HepG2 (cell line): ENCODE measurements around the gene WNT9A. TPM values are rescaled to one million over a fixed set of nuclear protein-coding genes. Genes with fewer than 3 reads are reported as not detected.
A peak's percentile ranks its signal among the peaks of the same experiment; 100 is the strongest.

Experiments used
- CENPX ChIP-seq: sonication (generic); formaldehyde crosslinking; IDR thresholded peaks from 2 replicates; pipeline ENCODE4 v1.9.0; 2021; ENCODE audit warnings: mild to moderate bottlenecking, missing genetic modification reagents, moderate library complexity
- EED ChIP-seq: sonication (generic); formaldehyde crosslinking; IDR thresholded peaks from 2 replicates; pipeline ENCODE4 v1.5.0; 2020; ENCODE audit warnings: mild to moderate bottlenecking, missing genetic modification reagents
- JUNB ChIP-seq: sonication (generic); formaldehyde crosslinking; IDR thresholded peaks from 2 replicates; pipeline ENCODE4 v1.8.0; 2022; ENCODE audit warnings: missing genetic modification reagents, mild to moderate bottlenecking, borderline replicate concordance
- KDM2A ChIP-seq: sonication (generic); formaldehyde crosslinking; IDR thresholded peaks from 2 replicates; pipeline ENCODE4 v1.4.0; 2020; ENCODE audit warnings: low read depth, missing genetic modification reagents, borderline replicate concordance
- PHF21A ChIP-seq: sonication (generic); formaldehyde crosslinking; IDR thresholded peaks from 2 replicates; pipeline ENCODE4 v1.5.0; 2020; ENCODE audit warnings: mild to moderate bottlenecking, missing genetic modification reagents
- RFX3 ChIP-seq: IDR thresholded peaks from 2 replicates; pipeline ENCODE4 v1.6.1; 2016; ENCODE audit warnings: missing biosample characterization, missing genetic modification reagents
- SMC3 ChIP-seq: IDR thresholded peaks from 2 replicates; pipeline ENCODE4 v1.6.1; 2011; ENCODE audit warnings: low read length, improper control_type of control experiment
- SNRNP70 ChIP-seq: fragments of 200-400 bp; formaldehyde crosslinking; IDR thresholded peaks from 2 replicates; pipeline ENCODE4 v1.6.1; 2017; ENCODE audit warnings: mild to moderate bottlenecking, low read depth, low read length, moderate library complexity
- ZMYM4 ChIP-seq: sonication (generic); formaldehyde crosslinking; IDR thresholded peaks from 2 replicates; pipeline ENCODE4 v1.8.1; 2023; ENCODE audit warnings: mild to moderate bottlenecking, missing genetic modification reagents
- polyA plus RNA-seq, 8 experiments: library from polyadenylated mRNA; depleted of rRNA in 3 of 8; stranded (reverse) in 7 of 8; unstranded in 1 of 8; fragments of >200 nt; fragmentation: Illumina TruSeq in 4 of 8; extraction: Trizol in 4 of 8; gene quantifications; 2 replicates each; pipeline versions ENCODE4 v1.2.1 to v1.2.3, GENCODE V29; 2011 to 2016; ENCODE audit warnings: low read depth in 4 of 8, missing spikeins in 1 of 8, mixed read lengths in 1 of 8; ENCODE audit not compliant: insufficient read depth in 1 of 8
- total RNA-seq, 5 experiments: library from RNA; depleted of rRNA; stranded (reverse); fragments of >200 nt; fragmentation: Illumina TruSeq; extraction: Trizol; gene quantifications; 2 replicates each; pipeline ENCODE4 v1.2.3, GENCODE V29; 2016; ENCODE audit warnings: low read depth in 1 of 5
- TF ChIP-seq, protein P1 (sequence below), 2 experiments: fragments of 450-650 bp in 1 of 2; sonication (generic) in 1 of 2; formaldehyde crosslinking; IDR thresholded peaks; 2 replicates each; pipeline versions ENCODE4 v1.5.0 to v1.8.0; 2020 to 2022; ENCODE audit warnings: mild to moderate bottlenecking in 1 of 2, missing genetic modification reagents in 1 of 2
- TF ChIP-seq, protein P2 (sequence below): sonication (generic); formaldehyde crosslinking; IDR thresholded peaks from 2 replicates; pipeline ENCODE4 v1.4.0; 2020; ENCODE audit warnings: missing genetic modification reagents
- TF ChIP-seq, protein P3 (sequence below): sonication (generic); formaldehyde crosslinking; IDR thresholded peaks from 2 replicates; pipeline ENCODE4 v1.8.1; 2023; ENCODE audit warnings: mild to moderate bottlenecking, missing genetic modification reagents
- TF ChIP-seq, protein P4 (sequence below): sonication (generic); formaldehyde crosslinking; IDR thresholded peaks from 2 replicates; pipeline ENCODE4 v1.4.0; 2020; ENCODE audit warnings: mild to moderate bottlenecking, missing genetic modification reagents
- TF ChIP-seq, protein P5 (sequence below): conservative IDR thresholded peaks from 2 replicates; pipeline ENCODE4 v1.6.1; 2018; ENCODE audit warnings: missing genetic modification reagents

WNT9A gene
- total and polyA plus RNA-seq, 2 of the 13 experiments (the other 11 are each of a cell fraction or from before 2014, with no cell fraction given), result 0.04 TPM; not detected in 1

DNA sequence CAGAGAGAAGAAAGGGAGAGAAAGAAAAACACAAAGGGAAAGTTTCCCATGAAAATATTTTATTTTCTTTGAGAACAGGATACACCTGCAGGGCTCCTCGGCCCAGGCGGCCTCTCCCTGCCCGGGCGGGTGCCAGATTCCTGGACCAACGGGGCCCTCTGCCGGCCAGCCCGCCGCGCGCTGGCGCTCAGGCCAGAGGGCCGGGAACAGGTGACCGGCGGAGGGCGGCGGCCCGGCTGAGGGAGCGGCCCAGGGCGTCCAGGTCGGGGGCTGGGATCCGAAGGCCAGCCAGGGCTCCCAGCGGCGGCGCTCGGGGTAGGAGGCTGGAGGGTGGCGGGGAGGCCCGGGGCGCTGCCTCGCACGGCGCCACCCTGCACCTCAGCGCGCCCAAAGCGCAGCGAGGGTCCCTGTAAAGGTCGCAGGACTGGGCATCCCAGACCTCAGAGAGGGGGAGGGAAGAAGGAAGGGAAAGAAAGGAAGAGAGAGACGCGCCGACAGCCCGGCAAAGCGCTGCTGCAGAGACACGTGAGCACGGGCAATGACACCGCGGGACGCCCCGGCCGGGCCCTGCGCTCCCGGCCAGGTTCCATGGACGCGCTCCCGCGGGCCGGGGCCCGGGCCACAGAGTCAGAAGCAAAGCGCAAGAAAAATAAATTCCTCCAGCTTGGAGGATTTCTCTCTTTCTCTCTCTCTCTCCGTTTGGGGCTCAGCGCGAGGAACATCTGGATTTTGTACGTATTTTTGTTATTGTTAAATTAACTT lies 927 bp downstream of the WNT9A start (continued):
- TF ChIP-seq, protein P1, sequence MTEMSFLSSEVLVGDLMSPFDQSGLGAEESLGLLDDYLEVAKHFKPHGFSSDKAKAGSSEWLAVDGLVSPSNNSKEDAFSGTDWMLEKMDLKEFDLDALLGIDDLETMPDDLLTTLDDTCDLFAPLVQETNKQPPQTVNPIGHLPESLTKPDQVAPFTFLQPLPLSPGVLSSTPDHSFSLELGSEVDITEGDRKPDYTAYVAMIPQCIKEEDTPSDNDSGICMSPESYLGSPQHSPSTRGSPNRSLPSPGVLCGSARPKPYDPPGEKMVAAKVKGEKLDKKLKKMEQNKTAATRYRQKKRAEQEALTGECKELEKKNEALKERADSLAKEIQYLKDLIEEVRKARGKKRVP (CRISPR knock-in tag; IDR thresholded peaks at IDR 0.05), result no peak
- peak; percentile 62; the same call in 1 of the 2 replicates for TF ChIP-seq PHF21A (CRISPR knock-in tag)
- TF ChIP-seq EED (CRISPR knock-in tag), result 0 out of 2 replicates have a peak, but pooled peaks have one; percentile 37
- TF ChIP-seq, protein P2, sequence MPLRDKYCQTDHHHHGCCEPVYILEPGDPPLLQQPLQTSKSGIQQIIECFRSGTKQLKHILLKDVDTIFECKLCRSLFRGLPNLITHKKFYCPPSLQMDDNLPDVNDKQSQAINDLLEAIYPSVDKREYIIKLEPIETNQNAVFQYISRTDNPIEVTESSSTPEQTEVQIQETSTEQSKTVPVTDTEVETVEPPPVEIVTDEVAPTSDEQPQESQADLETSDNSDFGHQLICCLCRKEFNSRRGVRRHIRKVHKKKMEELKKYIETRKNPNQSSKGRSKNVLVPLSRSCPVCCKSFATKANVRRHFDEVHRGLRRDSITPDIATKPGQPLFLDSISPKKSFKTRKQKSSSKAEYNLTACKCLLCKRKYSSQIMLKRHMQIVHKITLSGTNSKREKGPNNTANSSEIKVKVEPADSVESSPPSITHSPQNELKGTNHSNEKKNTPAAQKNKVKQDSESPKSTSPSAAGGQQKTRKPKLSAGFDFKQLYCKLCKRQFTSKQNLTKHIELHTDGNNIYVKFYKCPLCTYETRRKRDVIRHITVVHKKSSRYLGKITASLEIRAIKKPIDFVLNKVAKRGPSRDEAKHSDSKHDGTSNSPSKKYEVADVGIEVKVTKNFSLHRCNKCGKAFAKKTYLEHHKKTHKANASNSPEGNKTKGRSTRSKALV (CRISPR knock-in tag), result peak; percentile 75
- TF ChIP-seq SMC3, result peak; percentile 5; the same call in 1 of the 2 replicates
- TF ChIP-seq RFX3 (CRISPR knock-in tag), result no peak
- TF ChIP-seq, protein P3, sequence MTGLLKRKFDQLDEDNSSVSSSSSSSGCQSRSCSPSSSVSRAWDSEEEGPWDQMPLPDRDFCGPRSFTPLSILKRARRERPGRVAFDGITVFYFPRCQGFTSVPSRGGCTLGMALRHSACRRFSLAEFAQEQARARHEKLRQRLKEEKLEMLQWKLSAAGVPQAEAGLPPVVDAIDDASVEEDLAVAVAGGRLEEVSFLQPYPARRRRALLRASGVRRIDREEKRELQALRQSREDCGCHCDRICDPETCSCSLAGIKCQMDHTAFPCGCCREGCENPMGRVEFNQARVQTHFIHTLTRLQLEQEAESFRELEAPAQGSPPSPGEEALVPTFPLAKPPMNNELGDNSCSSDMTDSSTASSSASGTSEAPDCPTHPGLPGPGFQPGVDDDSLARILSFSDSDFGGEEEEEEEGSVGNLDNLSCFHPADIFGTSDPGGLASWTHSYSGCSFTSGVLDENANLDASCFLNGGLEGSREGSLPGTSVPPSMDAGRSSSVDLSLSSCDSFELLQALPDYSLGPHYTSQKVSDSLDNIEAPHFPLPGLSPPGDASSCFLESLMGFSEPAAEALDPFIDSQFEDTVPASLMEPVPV (CRISPR knock-in tag), result no peak
- 0 out of 2 replicates have a peak, but pooled peaks have one; percentile 19 for TF ChIP-seq ZMYM4 (CRISPR knock-in tag)
- TF ChIP-seq JUNB, result no peak
- no peak for TF ChIP-seq CENPX (CRISPR knock-in tag)
- TF ChIP-seq SNRNP70, result no peak
- TF ChIP-seq KDM2A (CRISPR knock-in tag), result peak; percentile 47; the same call in 1 of the 2 replicates
- TF ChIP-seq, protein P4, sequence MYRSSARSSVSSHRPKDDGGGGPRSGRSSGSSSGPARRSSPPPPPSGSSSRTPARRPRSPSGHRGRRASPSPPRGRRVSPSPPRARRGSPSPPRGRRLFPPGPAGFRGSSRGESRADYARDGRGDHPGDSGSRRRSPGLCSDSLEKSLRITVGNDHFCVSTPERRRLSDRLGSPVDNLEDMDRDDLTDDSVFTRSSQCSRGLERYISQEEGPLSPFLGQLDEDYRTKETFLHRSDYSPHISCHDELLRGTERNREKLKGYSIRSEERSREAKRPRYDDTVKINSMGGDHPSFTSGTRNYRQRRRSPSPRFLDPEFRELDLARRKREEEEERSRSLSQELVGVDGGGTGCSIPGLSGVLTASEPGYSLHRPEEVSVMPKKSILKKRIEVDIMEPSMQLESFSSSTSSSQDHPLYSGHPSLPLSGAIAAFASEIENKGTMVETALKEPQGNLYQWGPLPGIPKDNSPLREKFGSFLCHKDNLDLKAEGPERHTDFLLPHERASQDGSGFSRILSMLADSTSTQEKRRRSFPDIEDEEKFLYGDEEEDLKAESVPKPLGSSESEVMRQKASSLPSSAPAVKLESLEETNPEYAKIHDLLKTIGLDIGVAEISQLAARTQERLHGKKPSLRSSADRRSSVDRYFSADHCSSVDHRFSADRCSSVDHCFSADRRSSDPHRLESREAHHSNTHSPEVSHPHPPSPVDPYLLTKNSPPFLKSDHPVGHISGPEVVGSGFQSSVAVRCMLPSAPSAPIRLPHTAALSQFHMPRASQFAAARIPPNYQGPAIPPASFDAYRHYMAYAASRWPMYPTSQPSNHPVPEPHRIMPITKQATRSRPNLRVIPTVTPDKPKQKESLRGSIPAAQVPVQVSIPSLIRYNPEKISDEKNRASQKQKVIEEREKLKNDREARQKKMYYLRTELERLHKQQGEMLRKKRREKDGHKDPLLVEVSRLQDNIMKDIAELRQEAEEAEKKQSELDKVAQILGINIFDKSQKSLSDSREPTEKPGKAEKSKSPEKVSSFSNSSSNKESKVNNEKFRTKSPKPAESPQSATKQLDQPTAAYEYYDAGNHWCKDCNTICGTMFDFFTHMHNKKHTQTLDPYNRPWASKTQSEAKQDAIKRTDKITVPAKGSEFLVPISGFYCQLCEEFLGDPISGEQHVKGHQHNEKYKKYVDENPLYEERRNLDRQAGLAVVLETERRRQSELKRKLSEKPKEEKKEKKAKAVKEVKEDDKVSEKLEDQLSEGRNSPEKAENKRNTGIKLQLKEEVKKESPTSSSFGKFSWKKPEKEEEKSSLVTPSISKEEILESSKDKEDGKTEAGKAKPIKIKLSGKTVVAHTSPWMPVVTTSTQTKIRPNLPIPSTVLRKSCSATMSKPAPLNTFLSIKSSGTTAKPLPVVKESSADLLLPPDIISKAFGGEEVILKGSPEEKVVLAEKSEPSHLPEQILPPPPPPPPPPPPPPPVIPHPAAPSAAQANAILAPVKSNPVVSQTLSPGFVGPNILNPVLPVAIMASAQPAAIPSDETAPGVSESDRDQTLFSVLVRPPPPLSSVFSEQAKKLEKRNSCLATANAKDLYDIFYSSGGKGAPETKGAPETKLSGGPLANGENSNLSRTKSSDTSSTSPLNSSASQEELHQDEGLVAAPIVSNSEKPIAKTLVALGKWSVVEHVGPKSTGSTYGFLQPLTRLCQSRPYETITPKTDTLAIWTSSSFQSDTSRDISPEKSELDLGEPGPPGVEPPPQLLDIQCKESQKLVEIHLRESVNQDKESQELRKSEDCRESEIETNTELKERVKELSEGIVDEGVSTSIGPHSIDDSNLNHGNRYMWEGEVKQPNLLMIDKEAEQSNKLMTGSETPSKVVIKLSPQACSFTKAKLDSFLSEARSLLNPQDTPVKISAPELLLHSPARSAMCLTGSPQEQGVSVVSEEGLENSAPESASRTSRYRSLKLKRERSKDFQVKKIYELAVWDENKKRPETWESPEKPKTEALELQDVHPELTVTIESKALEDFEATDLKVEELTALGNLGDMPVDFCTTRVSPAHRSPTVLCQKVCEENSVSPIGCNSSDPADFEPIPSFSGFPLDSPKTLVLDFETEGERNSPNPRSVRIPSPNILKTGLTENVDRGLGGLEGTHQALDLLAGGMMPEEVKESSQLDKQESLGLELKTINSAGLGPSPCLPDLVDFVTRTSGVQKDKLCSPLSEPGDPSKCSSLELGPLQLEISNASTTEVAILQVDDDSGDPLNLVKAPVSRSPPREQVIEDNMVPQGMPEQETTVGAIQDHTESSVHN (CRISPR knock-in tag), result 0 out of 2 replicates have a peak, but pooled peaks have one; percentile 9
- TF ChIP-seq, protein P5, sequence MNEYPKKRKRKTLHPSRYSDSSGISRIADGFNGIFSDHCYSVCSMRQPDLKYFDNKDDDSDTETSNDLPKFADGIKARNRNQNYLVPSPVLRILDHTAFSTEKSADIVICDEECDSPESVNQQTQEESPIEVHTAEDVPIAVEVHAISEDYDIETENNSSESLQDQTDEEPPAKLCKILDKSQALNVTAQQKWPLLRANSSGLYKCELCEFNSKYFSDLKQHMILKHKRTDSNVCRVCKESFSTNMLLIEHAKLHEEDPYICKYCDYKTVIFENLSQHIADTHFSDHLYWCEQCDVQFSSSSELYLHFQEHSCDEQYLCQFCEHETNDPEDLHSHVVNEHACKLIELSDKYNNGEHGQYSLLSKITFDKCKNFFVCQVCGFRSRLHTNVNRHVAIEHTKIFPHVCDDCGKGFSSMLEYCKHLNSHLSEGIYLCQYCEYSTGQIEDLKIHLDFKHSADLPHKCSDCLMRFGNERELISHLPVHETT, result no peak
